KMS-11 (cell line): ENCODE data around the gene ISY1.
A peak's percentile ranks its signal among the peaks of the same experiment; 100 is the strongest.

ENCODE experiments used
- H2AFZ ChIP-seq: fragments of 200-600 bp; sonication (generic); 2 replicates; pipeline ENCODE4 v1.6.1; 2016; ENCODE audit warnings: antibody characterized with exemption, mixed run types, low read depth
- H3K27ac ChIP-seq: fragments of 200-600 bp; sonication (generic); 2 replicates; pipeline ENCODE4 v1.6.1; 2016; ENCODE audit warnings: mild to moderate bottlenecking, mixed run types
- H3K27me3 ChIP-seq: fragments of 200-600 bp; sonication (generic); 2 replicates; pipeline ENCODE4 v1.6.1; 2017; ENCODE audit warnings: mild to moderate bottlenecking, low read depth, mixed run types, moderate library complexity; ENCODE audit not compliant: insufficient read depth
- H3K36me3 ChIP-seq: fragments of 200-600 bp; sonication (generic); 2 replicates; pipeline ENCODE4 v1.6.1; 2017; ENCODE audit warnings: mild to moderate bottlenecking, mixed run types; ENCODE audit not compliant: insufficient read depth
- H3K4me1 ChIP-seq: fragments of 200-600 bp; sonication (generic); 2 replicates; pipeline ENCODE4 v1.6.1; 2016; ENCODE audit warnings: mild to moderate bottlenecking, low read depth, mixed run types; ENCODE audit not compliant: poor library complexity, severe bottlenecking
- H3K4me2 ChIP-seq: fragments of 200-600 bp; sonication (generic); 2 replicates; pipeline ENCODE4 v1.7.0; 2016; ENCODE audit warnings: mild to moderate bottlenecking, mixed run types
- H3K4me3 ChIP-seq: fragments of 200-600 bp; sonication (generic); IDR thresholded peaks from 2 replicates; pipeline ENCODE4 v1.6.1; 2017; ENCODE audit warnings: low read depth, low read length, mixed read lengths; ENCODE audit not compliant: insufficient read depth
- H3K79me2 ChIP-seq: fragments of 200-600 bp; sonication (generic); 2 replicates; pipeline ENCODE4 v1.6.1; 2016; ENCODE audit warnings: low read depth, mixed run types; ENCODE audit not compliant: insufficient read depth
- H3K9ac ChIP-seq: fragments of 200-600 bp; sonication (generic); 2 replicates; pipeline ENCODE4 v1.6.1; 2016; ENCODE audit warnings: mild to moderate bottlenecking, mixed run types
- H4K20me1 ChIP-seq: fragments of 200-600 bp; sonication (generic); 2 replicates; pipeline ENCODE4 v1.6.1; 2016; ENCODE audit warnings: mild to moderate bottlenecking, mixed run types; ENCODE audit not compliant: insufficient read depth
- CTCF ChIP-seq: fragments of 200-600 bp; sonication (generic); conservative IDR thresholded peaks from 2 replicates; pipeline ENCODE4 v1.6.1; 2017; ENCODE audit warnings: low read depth, mild to moderate bottlenecking, antibody characterized with exemption, low read length, moderate library complexity, mixed read lengths

Gene ISY1

GRCh38 chr3:129104498-129105079 is 56.3 kb downstream of the ISY1 start:
- Histone ChIP-seq H3K4me2 (no peak overlapping the region; the same call in 1 of the 2 replicates), H3K27ac (peak overlapping the region; percentile 23; the same call in 1 of the 2 replicates)

GRCh38 chr3:129104051-129104450 is 56.8 kb downstream of the ISY1 start:
- Histone ChIP-seq H3K9ac (no peak overlapping the region), H2AFZ (no peak overlapping the region), H3K4me1 (peaks cover 28% of the 10 kb centered on the region), H4K20me1 (no peaks in the 10 kb centered on the region), H3K79me2 (no peaks in the 10 kb centered on the region; the same call in 1 of the 2 replicates), H3K4me3 (no peak overlapping the region), H3K36me3 (no peaks in the 10 kb centered on the region), H3K27me3 (no peaks in the 10 kb centered on the region), H3K4me2 (no peak overlapping the region; the same call in 1 of the 2 replicates), H3K27ac (peak overlapping the region; percentile 23; the same call in 1 of the 2 replicates)
- no peak for TF ChIP-seq CTCF

More at GRCh38 chr3:129104498-129105079, 56.3 kb downstream of the ISY1 start:
- H3K4me3 ChIP-seq: no peak overlapping the region
- no peaks in the 10 kb centered on the region for H3K36me3 ChIP-seq
- no peak overlapping the region for H2AFZ ChIP-seq
- H3K79me2 ChIP-seq: no peaks in the 10 kb centered on the region; the same call in 1 of the 2 replicates
- no peaks in the 10 kb centered on the region for H3K27me3 ChIP-seq
- no peak for TF ChIP-seq CTCF
- no peaks in the 10 kb centered on the region for H4K20me1 ChIP-seq
- peaks cover 28% of the 10 kb centered on the region for H3K4me1 ChIP-seq
- H3K9ac ChIP-seq: no peak overlapping the region

GRCh38 chr3:129103296-129103695 is 57.6 kb downstream of the ISY1 start:
- Histone ChIP-seq H3K27me3 (no peaks in the 10 kb centered on the region), H3K4me3 (no peak overlapping the region), H3K4me1 (peaks cover 28% of the 10 kb centered on the region), H3K79me2 (no peaks in the 10 kb centered on the region; the same call in 1 of the 2 replicates), H3K9ac (no peak overlapping the region), H3K36me3 (no peaks in the 10 kb centered on the region), H3K4me2 (no peak overlapping the region), H2AFZ (no peak overlapping the region), H4K20me1 (no peaks in the 10 kb centered on the region), H3K27ac (no peak overlapping the region)
- no peak for TF ChIP-seq CTCF

- no peak for TF ChIP-seq CTCF
- peaks cover 28% of the 10 kb centered on the region for H3K4me1 ChIP-seq
- no peak overlapping the region for H3K9ac ChIP-seq
- no peaks in the 10 kb centered on the region; the same call in 1 of the 2 replicates for H3K79me2 ChIP-seq
- H3K4me2 ChIP-seq: no peak overlapping the region
- no peak overlapping the region for H2AFZ ChIP-seq
- no peak overlapping the region for H3K4me3 ChIP-seq
- H4K20me1 ChIP-seq: no peaks in the 10 kb centered on the region
- no peaks in the 10 kb centered on the region for H3K36me3 ChIP-seq
- H3K27ac ChIP-seq: no peak overlapping the region
- H3K27me3 ChIP-seq: no peaks in the 10 kb centered on the region
These were observed 59.3 kb downstream of the ISY1 start for GRCh38 chr3:129101370-129102138.
